IMR-90 (cell line): Measurements from ENCODE around the gene ARMH3. TPM values are rescaled to one million over a fixed set of nuclear protein-coding genes. Genes with fewer than 3 reads are reported as not detected.
A peak's percentile ranks its signal among the peaks of the same experiment; 100 is the strongest.

Experiments used
- ATAC-seq: fragments of 200-7000 bp; cut with Tn5 transposase; 2 replicates; pipeline ENCODE4 v1.9.1; 2020; ENCODE audit warnings: low read depth, mild to moderate bottlenecking, moderate library complexity
- BruUV-seq: library from RNA; stranded (reverse); fragments of 400-500 nt; replicated peaks from 2 replicates; lab custom pipeline; 2021; lab: Mats Ljungman, UMichigan
- CTCF ChIA-PET: fragments of 300-600 bp; formaldehyde crosslinking; extraction: SDS; loops from one replicate; lab custom pipeline; 2021; ENCODE audit warnings: antibody characterized with exemption; lab: Yijun Ruan, JAX
- POLR2A ChIA-PET: fragments of 300-600 bp; sonication (Branson Sonifier 250); formaldehyde crosslinking; loops from one replicate; lab custom pipeline; 2022; ENCODE audit warnings: antibody characterized with exemption; ENCODE audit not compliant: unreplicated experiment; lab: Charles Lee
- DNase-seq: peaks from one replicate; pipeline ENCODE4 v3.0.0; 2013
- H2AFZ ChIP-seq: replicated peaks from 2 replicates; pipeline ENCODE3; 2013; ENCODE audit warnings: low read length, mild to moderate bottlenecking; ENCODE audit not compliant: poor library complexity
- H2AK5ac ChIP-seq: 2 replicates; pipeline ENCODE4 v1.6.1; 2013; ENCODE audit warnings: low read depth, low read length, inconsistent platforms
- H2AK9ac ChIP-seq: replicated peaks from 2 replicates; pipeline ENCODE3; 2013; ENCODE audit warnings: mild to moderate bottlenecking, low read depth, low read length, moderate library complexity; ENCODE audit not compliant: poor library complexity
- H2BK120ac ChIP-seq: 2 replicates; pipeline ENCODE4 v1.6.1; 2013; ENCODE audit warnings: low read depth, low read length, inconsistent platforms
- H2BK15ac ChIP-seq: 3 replicates; pipeline ENCODE4 v1.6.1; 2013; ENCODE audit warnings: low read depth, low read length, inconsistent platforms
- H2BK20ac ChIP-seq: 2 replicates; pipeline ENCODE4 v1.6.1; 2013; ENCODE audit warnings: low read depth, mild to moderate bottlenecking, inconsistent platforms, low read length, moderate library complexity
- H2BK5ac ChIP-seq: 2 replicates; pipeline ENCODE4 v1.6.1; 2013; ENCODE audit warnings: mild to moderate bottlenecking, low read depth, low read length, inconsistent platforms; ENCODE audit not compliant: poor library complexity, severe bottlenecking
- H3K14ac ChIP-seq: replicated peaks from 2 replicates; pipeline ENCODE4 v1.6.1; 2013; ENCODE audit warnings: low read depth, low read length, inconsistent platforms
- H3K18ac ChIP-seq: 2 replicates; pipeline ENCODE4 v1.6.1; 2013; ENCODE audit warnings: low read depth, low read length, control low read depth
- H3K23ac ChIP-seq: 2 replicates; pipeline ENCODE4 v1.6.1; 2013; ENCODE audit warnings: low read depth, low read length, inconsistent platforms
- H3K27ac ChIP-seq: 2 replicates; pipeline ENCODE4 v1.5.1; 2013; ENCODE audit warnings: mild to moderate bottlenecking, control low read depth, low read length; ENCODE audit not compliant: insufficient read depth
- H3K27me3 ChIP-seq: 2 replicates; pipeline ENCODE4 v1.6.1; 2013; ENCODE audit warnings: low read length; ENCODE audit not compliant: control insufficient read depth, insufficient read depth
- H3K36me3 ChIP-seq: 2 replicates; pipeline ENCODE4 v1.6.1; 2013; ENCODE audit warnings: low read length, mixed read lengths; ENCODE audit not compliant: control insufficient read depth, insufficient read depth
- H3K4ac ChIP-seq: 2 replicates; pipeline ENCODE4 v1.6.1; 2013; ENCODE audit warnings: low read depth, low read length, inconsistent platforms
- H3K4me1 ChIP-seq: 2 replicates; pipeline ENCODE4 v1.6.1; 2013; ENCODE audit warnings: low read length, mixed read lengths; ENCODE audit not compliant: control insufficient read depth, insufficient read depth
- H3K4me2 ChIP-seq: 2 replicates; pipeline ENCODE4 v1.6.1; 2013; ENCODE audit warnings: low read depth, mild to moderate bottlenecking, control low read depth, low read length, moderate library complexity
- H3K4me3 ChIP-seq: 2 replicates; pipeline ENCODE4 v1.5.1; 2013; ENCODE audit warnings: low read depth, mild to moderate bottlenecking, control low read depth, low read length, moderate library complexity; ENCODE audit not compliant: insufficient read depth
- H3K56ac ChIP-seq: 2 replicates; pipeline ENCODE4 v1.6.1; 2013; ENCODE audit warnings: low read length, inconsistent platforms; ENCODE audit not compliant: insufficient read depth; ENCODE audit errors: extremely low read depth
- H3K79me1 ChIP-seq, 2 experiments: 2 replicates each; pipeline ENCODE4 v1.6.1; 2013; ENCODE audit warnings: low read length in 2 of 2, inconsistent platforms in 1 of 2, low read depth in 1 of 2
- H3K9ac ChIP-seq: 2 replicates; pipeline ENCODE4 v1.6.1; 2013; ENCODE audit warnings: low read depth, low read length, control low read depth
- H3K9me1 ChIP-seq: 2 replicates; pipeline ENCODE4 v1.6.1; 2013; ENCODE audit warnings: low read length, inconsistent platforms; ENCODE audit not compliant: insufficient read depth
- H3K9me3 ChIP-seq: 2 replicates; pipeline ENCODE4 v1.6.1; 2013; ENCODE audit warnings: low read length; ENCODE audit not compliant: control insufficient read depth, insufficient read depth
- H4K20me1 ChIP-seq: 2 replicates; pipeline ENCODE4 v1.6.1; 2013; ENCODE audit warnings: low read length, inconsistent platforms; ENCODE audit not compliant: insufficient read depth
- H4K5ac ChIP-seq: 2 replicates; pipeline ENCODE4 v1.6.1; 2013; ENCODE audit warnings: mild to moderate bottlenecking, low read depth, low read length, control low read depth
- H4K8ac ChIP-seq, 2 experiments: 2 replicates each; pipeline ENCODE4 v1.6.1; 2013; ENCODE audit warnings: low read depth in 2 of 2, low read length in 2 of 2, control low read depth in 1 of 2, inconsistent platforms in 1 of 2
- H4K91ac ChIP-seq: 2 replicates; pipeline ENCODE4 v1.6.1; 2013; ENCODE audit warnings: low read depth, low read length, inconsistent platforms; ENCODE audit not compliant: insufficient read depth
- BHLHE40 ChIP-seq: fragments of 150-350 bp; IDR thresholded peaks from 2 replicates; pipeline ENCODE4 v1.6.1; 2016; ENCODE audit warnings: mild to moderate bottlenecking, low read depth, low read length
- CEBPB ChIP-seq: IDR thresholded peaks from 2 replicates; pipeline ENCODE4 v1.6.1; 2012; ENCODE audit warnings: low read depth, low read length, improper control_type of control experiment
- CHD1 ChIP-seq: IDR thresholded peaks from 2 replicates; pipeline ENCODE4 v1.6.1; 2012; ENCODE audit warnings: low read depth, low read length, improper control_type of control experiment
- FOS ChIP-seq: fragments of 150-350 bp; IDR thresholded peaks from 2 replicates; pipeline ENCODE4 v1.6.1; 2016; ENCODE audit warnings: low read depth, low read length
- MAFK ChIP-seq: IDR thresholded peaks from 2 replicates; pipeline ENCODE4 v1.6.1; 2012; ENCODE audit warnings: low read depth, low read length, improper control_type of control experiment
- MAZ ChIP-seq: IDR thresholded peaks from 2 replicates; pipeline ENCODE4 v1.6.1; 2012; ENCODE audit warnings: low read depth, mild to moderate bottlenecking, low read length, improper control_type of control experiment, moderate library complexity, borderline replicate concordance
- MXI1 ChIP-seq: IDR thresholded peaks from 2 replicates; pipeline ENCODE4 v1.6.1; 2012; ENCODE audit warnings: low read depth, mild to moderate bottlenecking, low read length, moderate library complexity, borderline replicate concordance
- NFE2L2 ChIP-seq: fragments of 150-350 bp; IDR thresholded peaks from 2 replicates; pipeline ENCODE4 v1.6.1; 2016; ENCODE audit warnings: low read depth, mild to moderate bottlenecking, low read length
- POLR2A ChIP-seq: IDR thresholded peaks from 2 replicates; pipeline ENCODE4 v1.6.1; 2012; ENCODE audit warnings: mild to moderate bottlenecking, low read depth, low read length
- RAD21 ChIP-seq: IDR thresholded peaks from 2 replicates; pipeline ENCODE4 v1.6.1; 2012; ENCODE audit warnings: low read length, improper control_type of control experiment
- RCOR1 ChIP-seq: IDR thresholded peaks from 2 replicates; pipeline ENCODE4 v1.6.1; 2012; ENCODE audit warnings: mild to moderate bottlenecking, low read length, improper control_type of control experiment; ENCODE audit not compliant: insufficient replicate concordance
- RFX5 ChIP-seq: IDR thresholded peaks from 2 replicates; pipeline ENCODE4 v1.8.0; 2012; ENCODE audit warnings: low read depth, mild to moderate bottlenecking, low read length, moderate library complexity
- SMC3 ChIP-seq: fragments of 150-350 bp; IDR thresholded peaks from 2 replicates; pipeline ENCODE4 v1.6.1; 2016; ENCODE audit warnings: low read depth, mild to moderate bottlenecking, antibody characterized with exemption, low read length, moderate library complexity
- WGBS, 2 experiments: methylation state at CpG; one replicate each; pipeline versions ENCODE4 v1.1.5 to v1.1.7; 2013; ENCODE audit warnings: missing lambda C conversion rate in 2 of 2; ENCODE audit not compliant: insufficient read length in 1 of 2; ENCODE audit errors: extremely low coverage in 2 of 2; 5-methylcytosine and 5-hydroxymethylcytosine counted together
- dilution Hi-C: fragments of 300-500 bp; cut with HindIII; formaldehyde crosslinking; loops from one replicate; pipeline ENCODE4 v1.14.3; 2018; ENCODE audit warnings: low sequenced_read_pairs; ENCODE audit not compliant: unreplicated experiment
- in situ Hi-C: fragments of 300-500 bp; cut with MboI; formaldehyde crosslinking; loops from 3 replicates; pipeline ENCODE4 v1.14.3; 2019; ENCODE audit warnings: low sequenced_read_pairs, inconsistent platforms, mixed read lengths
- intact Hi-C: fragments of 100-400 bp; cut with micrococcal nuclease; formaldehyde crosslinking; loops from 2 replicates; pipeline ENCODE4 v1.10.0; 2022
- polyA plus RNA-seq, 3 experiments: library from polyadenylated mRNA; depleted of rRNA; stranded (reverse); fragments of >200 nt; gene quantifications; 2 replicates each; pipeline ENCODE4 v1.2.3, GENCODE V29; 2012; ENCODE audit warnings: low replicate concordance in 1 of 3
- total RNA-seq: library from RNA; depleted of rRNA; stranded (reverse); fragments of >200 nt; gene quantifications from 2 replicates; pipeline ENCODE4 v1.2.3, GENCODE V29; 2012
- TF ChIP-seq, protein P1 (sequence below): conservative IDR thresholded peaks from 2 replicates; pipeline ENCODE4 v1.5.1; 2012; ENCODE audit warnings: mild to moderate bottlenecking, low read depth, low read length, improper control_type of control experiment
- TF ChIP-seq, protein P2 (sequence below): fragments of 150-350 bp; IDR thresholded peaks from 2 replicates; pipeline ENCODE4 v1.6.1; 2016; ENCODE audit warnings: low read depth, mild to moderate bottlenecking, low read length, moderate library complexity, borderline replicate concordance
- TF ChIP-seq, protein P3 (sequence below): fragments of 150-350 bp; IDR thresholded peaks from 2 replicates; pipeline ENCODE4 v1.6.1; 2017; ENCODE audit warnings: mild to moderate bottlenecking, antibody characterized with exemption, low read length, low read depth

The ARMH3 gene
- total and polyA plus RNA-seq, 2 of the 4 experiments (the other 2 are of a cell fraction): 12.1 to 13.1 TPM

DNA sequence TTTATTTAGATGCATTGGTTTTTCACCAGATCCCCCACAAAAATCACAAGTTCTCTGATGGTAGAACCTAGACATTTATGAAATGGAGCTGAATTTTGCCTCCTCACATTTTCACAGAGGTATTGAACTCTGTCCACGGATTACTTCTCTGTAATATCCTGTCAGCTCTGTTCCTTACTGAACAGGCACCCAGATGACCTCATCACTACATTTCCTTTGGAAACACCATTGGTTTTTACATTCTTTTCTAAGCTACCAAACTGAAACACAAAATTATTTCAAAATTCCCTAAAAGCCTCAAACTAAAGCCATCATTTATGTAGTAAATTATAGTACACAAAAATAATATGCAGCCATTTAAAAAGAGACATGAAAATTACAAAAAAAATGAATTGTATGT is 114.1 kb downstream of the ARMH3 start:
- POLR2A ChIA-PET: interaction anchor here (0.5 to 1.2 kb wide), 3 partner anchors 21 to 101 kb away, joined by 4 to 7 read pairs (median 4); no protein-coding TSS in a partner anchor
- DNase-seq: peak; percentile 59

More for the DNA sequence above, 114.1 kb downstream of the ARMH3 start:
- H3K27me3 ChIP-seq: no peaks in the 10 kb centered on the region
- WGBS, 2 experiments: 20% methylated on average over 1 of the region's 1 CpG; no CpG with 5 or more reads in 1 of the 2 experiments
- dilution Hi-C loops (no loop called here), in situ Hi-C loops (no loop called here), intact Hi-C loops (no loop called here)
- H3K4ac ChIP-seq: no peak overlapping the region
- H2BK15ac ChIP-seq: no peak overlapping the region
- peak overlapping the region; percentile 18 for H2BK5ac ChIP-seq
- H4K20me1 ChIP-seq: peaks cover 7% of the 10 kb centered on the region; the same call in 1 of the 2 replicates
- BruUV-seq: no TSS peak
- H2AFZ ChIP-seq: no peak overlapping the region
- TF ChIP-seq POLR2A: no peak
- no peak for TF ChIP-seq FOS
- no peak for TF ChIP-seq CEBPB
- TF ChIP-seq, protein P1, sequence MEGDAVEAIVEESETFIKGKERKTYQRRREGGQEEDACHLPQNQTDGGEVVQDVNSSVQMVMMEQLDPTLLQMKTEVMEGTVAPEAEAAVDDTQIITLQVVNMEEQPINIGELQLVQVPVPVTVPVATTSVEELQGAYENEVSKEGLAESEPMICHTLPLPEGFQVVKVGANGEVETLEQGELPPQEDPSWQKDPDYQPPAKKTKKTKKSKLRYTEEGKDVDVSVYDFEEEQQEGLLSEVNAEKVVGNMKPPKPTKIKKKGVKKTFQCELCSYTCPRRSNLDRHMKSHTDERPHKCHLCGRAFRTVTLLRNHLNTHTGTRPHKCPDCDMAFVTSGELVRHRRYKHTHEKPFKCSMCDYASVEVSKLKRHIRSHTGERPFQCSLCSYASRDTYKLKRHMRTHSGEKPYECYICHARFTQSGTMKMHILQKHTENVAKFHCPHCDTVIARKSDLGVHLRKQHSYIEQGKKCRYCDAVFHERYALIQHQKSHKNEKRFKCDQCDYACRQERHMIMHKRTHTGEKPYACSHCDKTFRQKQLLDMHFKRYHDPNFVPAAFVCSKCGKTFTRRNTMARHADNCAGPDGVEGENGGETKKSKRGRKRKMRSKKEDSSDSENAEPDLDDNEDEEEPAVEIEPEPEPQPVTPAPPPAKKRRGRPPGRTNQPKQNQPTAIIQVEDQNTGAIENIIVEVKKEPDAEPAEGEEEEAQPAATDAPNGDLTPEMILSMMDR: no peak
- TF ChIP-seq MXI1: no peak
- TF ChIP-seq, protein P2, sequence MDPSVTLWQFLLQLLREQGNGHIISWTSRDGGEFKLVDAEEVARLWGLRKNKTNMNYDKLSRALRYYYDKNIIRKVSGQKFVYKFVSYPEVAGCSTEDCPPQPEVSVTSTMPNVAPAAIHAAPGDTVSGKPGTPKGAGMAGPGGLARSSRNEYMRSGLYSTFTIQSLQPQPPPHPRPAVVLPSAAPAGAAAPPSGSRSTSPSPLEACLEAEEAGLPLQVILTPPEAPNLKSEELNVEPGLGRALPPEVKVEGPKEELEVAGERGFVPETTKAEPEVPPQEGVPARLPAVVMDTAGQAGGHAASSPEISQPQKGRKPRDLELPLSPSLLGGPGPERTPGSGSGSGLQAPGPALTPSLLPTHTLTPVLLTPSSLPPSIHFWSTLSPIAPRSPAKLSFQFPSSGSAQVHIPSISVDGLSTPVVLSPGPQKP: no peak
- no peak for TF ChIP-seq MAZ
- TF ChIP-seq RCOR1: no peak
- TF ChIP-seq, protein P3, sequence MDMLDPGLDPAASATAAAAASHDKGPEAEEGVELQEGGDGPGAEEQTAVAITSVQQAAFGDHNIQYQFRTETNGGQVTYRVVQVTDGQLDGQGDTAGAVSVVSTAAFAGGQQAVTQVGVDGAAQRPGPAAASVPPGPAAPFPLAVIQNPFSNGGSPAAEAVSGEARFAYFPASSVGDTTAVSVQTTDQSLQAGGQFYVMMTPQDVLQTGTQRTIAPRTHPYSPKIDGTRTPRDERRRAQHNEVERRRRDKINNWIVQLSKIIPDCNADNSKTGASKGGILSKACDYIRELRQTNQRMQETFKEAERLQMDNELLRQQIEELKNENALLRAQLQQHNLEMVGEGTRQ: no peak
- TF ChIP-seq MAFK: no peak
- TF ChIP-seq CHD1: no peak
- TF ChIP-seq NFE2L2: no peak
- TF ChIP-seq SMC3: no peak
- no peak for TF ChIP-seq RFX5
- no peak for TF ChIP-seq RAD21
- TF ChIP-seq BHLHE40: no peak
- H3K4me1 ChIP-seq: peaks cover 34% of the 10 kb centered on the region
- CTCF ChIA-PET: interaction anchor here (0.6 kb wide), 1 partner anchor 14 kb away, joined by 3 read pairs; no protein-coding TSS in a partner anchor
- no peak overlapping the region for H4K5ac ChIP-seq
- no peak for ATAC-seq
- no peak overlapping the region for H3K27ac ChIP-seq
- H3K36me3 ChIP-seq: no peaks in the 10 kb centered on the region
- H3K18ac ChIP-seq: peak overlapping the region; percentile 39; the same call in 1 of the 2 replicates
- no peak overlapping the region for H2BK20ac ChIP-seq
- H3K9me3 ChIP-seq: no peaks in the 10 kb centered on the region
- peaks cover 18% of the 10 kb centered on the region for H3K9me1 ChIP-seq
- H2AK5ac ChIP-seq: no peak overlapping the region
- no peak overlapping the region for H2BK120ac ChIP-seq
- no peak overlapping the region for H3K23ac ChIP-seq
- no peak overlapping the region for H3K4me3 ChIP-seq
- no peak overlapping the region for H3K14ac ChIP-seq
- no peak overlapping the region for H4K91ac ChIP-seq
- peaks cover 3 to 36% of the 10 kb centered on the region in 2 experiments; a peak in 3 of 4 replicates for H3K79me1 ChIP-seq
- no peak overlapping the region for H2AK9ac ChIP-seq
- peak overlapping the region in 1 of 2 experiments; percentile 6; a peak in 1 of 4 replicates for H4K8ac ChIP-seq
- no peak overlapping the region for H3K9ac ChIP-seq
- no peak overlapping the region for H3K56ac ChIP-seq
- peak overlapping the region; percentile 27; the same call in 1 of the 2 replicates for H3K4me2 ChIP-seq
